Fibroblast of lung (primary cell): ENCODE results near the gene PLEKHB2. TPM values are rescaled to one million over a fixed set of nuclear protein-coding genes. Genes with fewer than 3 reads are reported as not detected.

ENCODE experiments used
- DNase-seq, 2 donors: peaks; one replicate each; pipeline versions ENCODE4 v3.0.0 to v3.0.0-alpha.2; 2010; ENCODE audit warnings: low read depth in 2 of 2
- H2AFZ ChIP-seq: 2 replicates; pipeline ENCODE4 v1.5.1; 2012; ENCODE audit warnings: low read length, control low read depth, inconsistent platforms
- H3K27ac ChIP-seq: 2 replicates; pipeline ENCODE4 v1.5.1; 2011; ENCODE audit warnings: low read length, control low read depth; ENCODE audit not compliant: insufficient read depth
- H3K27me3 ChIP-seq: 2 replicates; pipeline ENCODE4 v1.5.1; 2011; ENCODE audit warnings: mild to moderate bottlenecking, low read length; ENCODE audit not compliant: control insufficient read depth, insufficient read depth
- H3K36me3 ChIP-seq: 2 replicates; pipeline ENCODE4 v1.5.1; 2011; ENCODE audit warnings: low read length; ENCODE audit not compliant: control insufficient read depth, insufficient read depth
- H3K4me1 ChIP-seq: 2 replicates; pipeline ENCODE4 v1.5.1; 2011; ENCODE audit warnings: low read length; ENCODE audit not compliant: control insufficient read depth, insufficient read depth; ENCODE audit errors: extremely low read depth
- H3K4me2 ChIP-seq: 2 replicates; pipeline ENCODE4 v1.5.1; 2011; ENCODE audit warnings: low read length, control low read depth; ENCODE audit not compliant: insufficient read depth; ENCODE audit errors: extremely low read depth
- H3K4me3 ChIP-seq, 4 experiments: fragments of 200-600 bp in 1 of 4; sonication (generic) in 1 of 4; replicated peaks in 1 of 4; 2 replicates each; pipeline ENCODE4 v1.5.1; 2011 to 2016; ENCODE audit warnings: low read length in 4 of 4, low read depth in 3 of 4, mild to moderate bottlenecking in 3 of 4, control low read depth in 2 of 4, inconsistent platforms in 1 of 4, mixed read lengths in 1 of 4; ENCODE audit not compliant: insufficient read depth in 1 of 4; ENCODE audit errors: control extremely low read depth in 1 of 4
- H3K79me2 ChIP-seq: 2 replicates; pipeline ENCODE4 v1.5.1; 2012; ENCODE audit warnings: mild to moderate bottlenecking, low read length, inconsistent platforms; ENCODE audit not compliant: control insufficient read depth, insufficient read depth
- H3K9ac ChIP-seq: 2 replicates; pipeline ENCODE4 v1.5.1; 2011; ENCODE audit warnings: mild to moderate bottlenecking, low read length, control low read depth; ENCODE audit not compliant: insufficient read depth
- H3K9me3 ChIP-seq: 2 replicates; pipeline ENCODE4 v1.5.1; 2012; ENCODE audit warnings: low read depth, low read length; ENCODE audit not compliant: control insufficient read depth, insufficient read depth
- H4K20me1 ChIP-seq: 2 replicates; pipeline ENCODE4 v1.5.1; 2011; ENCODE audit warnings: low read length; ENCODE audit not compliant: control insufficient read depth, insufficient read depth; ENCODE audit errors: extremely low read depth
- EZH2 ChIP-seq: IDR thresholded peaks from 2 replicates; pipeline ENCODE4 v1.5.1; 2012; ENCODE audit warnings: low read length, control low read depth, mild to moderate bottlenecking; ENCODE audit errors: missing control alignments
- polyA plus RNA-seq, 2 donors: library from polyadenylated mRNA; depleted of rRNA in 1 of 2; stranded (reverse) in 1 of 2; unstranded in 1 of 2; fragments of >200 nt; gene quantifications; 2 replicates each; pipeline ENCODE4 v1.2.1, GENCODE V29; 2011 to 2012; ENCODE audit warnings: missing spikeins in 1 of 2
- total RNA-seq: library from RNA; depleted of rRNA; stranded (reverse); fragments of >200 nt; gene quantifications from 2 replicates; pipeline ENCODE4 v1.2.1, GENCODE V29; 2014
- TF ChIP-seq, protein P1 (sequence below), 2 donors: IDR thresholded peaks in 1 of 2; conservative IDR thresholded peaks in 1 of 2; 1 replicate in 1 of 2; 2 replicates in 1 of 2; pipeline ENCODE4 v1.5.1; 2011 to 2012; ENCODE audit warnings: low read length in 2 of 2, control low read depth in 1 of 2, inconsistent platforms in 1 of 2, low read depth in 1 of 2, mild to moderate bottlenecking in 1 of 2

The PLEKHB2 gene
- total and polyA plus RNA-seq, 2 donors (not counting 1 experiment from before 2014, with no cell fraction given) = 79.6 to 94.0 TPM

DNA sequence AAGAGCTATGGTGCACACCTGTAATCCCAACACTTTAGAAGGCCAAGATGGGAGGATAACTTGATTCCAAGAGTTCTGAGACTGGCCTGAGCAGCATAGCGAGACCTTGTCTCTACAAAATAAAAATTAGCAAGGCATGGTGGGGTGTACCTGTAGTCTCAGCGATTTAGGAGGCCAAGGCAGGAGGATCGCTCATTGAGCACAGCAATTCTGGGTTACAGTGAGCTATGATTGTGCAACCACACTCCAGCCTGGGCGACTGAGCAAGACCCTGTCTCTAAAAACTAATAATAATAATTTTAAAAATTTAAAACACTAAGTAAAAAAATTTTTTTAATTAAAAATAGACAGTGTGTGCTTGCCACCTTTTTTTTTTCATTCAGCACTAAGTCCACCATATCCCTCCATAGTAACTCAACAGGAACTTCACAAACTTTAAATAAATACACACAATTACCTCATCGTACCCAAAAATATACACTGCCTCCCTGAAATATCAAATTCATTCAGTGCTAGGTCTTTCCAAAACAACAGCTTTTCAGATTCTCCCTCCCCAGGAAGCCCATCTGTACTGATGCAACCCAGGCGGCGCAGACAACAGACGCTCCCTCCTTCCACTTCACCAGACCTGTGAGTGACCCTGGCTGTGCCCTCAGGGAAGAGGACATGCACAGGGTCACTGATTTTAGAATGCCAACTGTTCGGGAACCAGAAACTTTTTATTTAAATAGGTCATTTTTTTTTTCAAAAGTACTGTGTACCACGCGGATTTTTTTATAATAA is 41.4 kb upstream of the PLEKHB2 start:
- no peak for DNase-seq
- H3K9me3 ChIP-seq = no peaks in the 10 kb centered on the region
- H3K4me1 ChIP-seq = no peaks in the 10 kb centered on the region
- H3K36me3 ChIP-seq = peaks cover 7% of the 10 kb centered on the region
- no peak overlapping the region for H3K27ac ChIP-seq
- peaks cover 2% of the 10 kb centered on the region for H4K20me1 ChIP-seq
- no peak overlapping the region for H3K4me3 ChIP-seq
- no peaks in the 10 kb centered on the region for H3K27me3 ChIP-seq
- TF ChIP-seq, protein P1, sequence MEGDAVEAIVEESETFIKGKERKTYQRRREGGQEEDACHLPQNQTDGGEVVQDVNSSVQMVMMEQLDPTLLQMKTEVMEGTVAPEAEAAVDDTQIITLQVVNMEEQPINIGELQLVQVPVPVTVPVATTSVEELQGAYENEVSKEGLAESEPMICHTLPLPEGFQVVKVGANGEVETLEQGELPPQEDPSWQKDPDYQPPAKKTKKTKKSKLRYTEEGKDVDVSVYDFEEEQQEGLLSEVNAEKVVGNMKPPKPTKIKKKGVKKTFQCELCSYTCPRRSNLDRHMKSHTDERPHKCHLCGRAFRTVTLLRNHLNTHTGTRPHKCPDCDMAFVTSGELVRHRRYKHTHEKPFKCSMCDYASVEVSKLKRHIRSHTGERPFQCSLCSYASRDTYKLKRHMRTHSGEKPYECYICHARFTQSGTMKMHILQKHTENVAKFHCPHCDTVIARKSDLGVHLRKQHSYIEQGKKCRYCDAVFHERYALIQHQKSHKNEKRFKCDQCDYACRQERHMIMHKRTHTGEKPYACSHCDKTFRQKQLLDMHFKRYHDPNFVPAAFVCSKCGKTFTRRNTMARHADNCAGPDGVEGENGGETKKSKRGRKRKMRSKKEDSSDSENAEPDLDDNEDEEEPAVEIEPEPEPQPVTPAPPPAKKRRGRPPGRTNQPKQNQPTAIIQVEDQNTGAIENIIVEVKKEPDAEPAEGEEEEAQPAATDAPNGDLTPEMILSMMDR (conservative IDR thresholded peaks at IDR 0.05 in 1 of 2, IDR thresholded peaks at IDR 0.05 in 1 of 2; ENCODE audit: low read depth in 1 of 2, low read length in 2 of 2) = no peak
- no peak for TF ChIP-seq EZH2
- H3K9ac ChIP-seq = no peak overlapping the region
- no peak overlapping the region for H3K4me2 ChIP-seq
- H2AFZ ChIP-seq = no peak overlapping the region
- peaks cover 74% of the 10 kb centered on the region for H3K79me2 ChIP-seq

DNA sequence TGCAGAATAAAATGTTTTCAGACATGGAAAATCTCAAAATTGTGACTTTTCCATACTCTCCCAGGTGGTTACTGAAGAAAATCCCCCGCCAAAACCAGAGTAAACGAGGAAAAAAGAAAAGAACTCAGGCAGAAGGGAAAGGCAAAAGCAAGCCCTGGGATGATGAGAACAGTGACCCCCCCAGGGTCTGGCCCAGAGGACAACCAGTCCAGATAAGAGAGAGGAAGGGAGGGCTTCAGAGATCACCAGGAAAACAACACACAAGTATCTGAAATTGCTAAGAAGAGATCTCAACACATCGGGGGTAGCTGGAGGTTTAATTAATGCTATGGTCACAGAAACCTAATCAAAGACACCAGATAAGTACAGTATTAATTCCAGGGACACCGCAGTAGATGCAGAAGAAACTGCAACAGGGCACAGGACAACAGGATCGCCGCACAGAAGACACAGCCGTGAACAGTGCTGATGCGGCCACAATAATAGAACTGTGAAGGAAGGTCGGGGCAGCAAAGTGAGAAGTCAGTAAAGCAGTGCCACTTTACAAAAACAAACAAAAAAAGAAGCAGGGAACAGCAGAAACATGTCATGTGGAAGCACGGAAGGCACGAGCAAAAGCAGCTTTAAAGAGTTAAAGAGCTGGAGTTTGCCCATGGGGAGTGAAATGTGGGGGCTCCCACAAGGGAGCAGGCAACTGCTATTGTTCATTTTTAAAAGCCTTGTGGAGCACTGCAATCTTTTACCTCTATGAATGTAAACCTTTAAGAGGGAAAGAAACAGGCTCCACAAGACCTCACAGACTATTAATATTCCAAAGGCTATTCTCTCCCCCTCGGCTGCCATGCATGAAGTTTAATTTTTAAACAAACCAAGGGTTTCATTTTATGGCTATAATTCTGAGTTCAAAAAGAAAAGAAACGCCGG is 40.3 kb upstream of the PLEKHB2 start:
- Histone ChIP-seq H3K4me2 (no peak overlapping the region), H3K27ac (no peak overlapping the region), H3K79me2 (peaks cover 67% of the 10 kb centered on the region)

More for the DNA sequence above, 40.3 kb upstream of the PLEKHB2 start:
- Histone ChIP-seq H3K36me3 (peaks cover 6% of the 10 kb centered on the region), H3K9ac (no peak overlapping the region), H3K9me3 (no peaks in the 10 kb centered on the region), H4K20me1 (peaks cover 2% of the 10 kb centered on the region), H2AFZ (no peak overlapping the region), H3K27me3 (no peaks in the 10 kb centered on the region), H3K4me3 (no peak overlapping the region), H3K4me1 (no peaks in the 10 kb centered on the region)
- no peak for TF ChIP-seq EZH2
- TF ChIP-seq, protein P1 (conservative IDR thresholded peaks at IDR 0.05 in 1 of 2, IDR thresholded peaks at IDR 0.05 in 1 of 2; ENCODE audit: low read depth in 1 of 2, low read length in 2 of 2) = no peak
- DNase-seq = no peak
